ENCODE measurements around the gene FBXL16.
A peak's percentile ranks its signal among the peaks of the same experiment; 100 is the strongest.

The FBXL16 gene

DNA sequence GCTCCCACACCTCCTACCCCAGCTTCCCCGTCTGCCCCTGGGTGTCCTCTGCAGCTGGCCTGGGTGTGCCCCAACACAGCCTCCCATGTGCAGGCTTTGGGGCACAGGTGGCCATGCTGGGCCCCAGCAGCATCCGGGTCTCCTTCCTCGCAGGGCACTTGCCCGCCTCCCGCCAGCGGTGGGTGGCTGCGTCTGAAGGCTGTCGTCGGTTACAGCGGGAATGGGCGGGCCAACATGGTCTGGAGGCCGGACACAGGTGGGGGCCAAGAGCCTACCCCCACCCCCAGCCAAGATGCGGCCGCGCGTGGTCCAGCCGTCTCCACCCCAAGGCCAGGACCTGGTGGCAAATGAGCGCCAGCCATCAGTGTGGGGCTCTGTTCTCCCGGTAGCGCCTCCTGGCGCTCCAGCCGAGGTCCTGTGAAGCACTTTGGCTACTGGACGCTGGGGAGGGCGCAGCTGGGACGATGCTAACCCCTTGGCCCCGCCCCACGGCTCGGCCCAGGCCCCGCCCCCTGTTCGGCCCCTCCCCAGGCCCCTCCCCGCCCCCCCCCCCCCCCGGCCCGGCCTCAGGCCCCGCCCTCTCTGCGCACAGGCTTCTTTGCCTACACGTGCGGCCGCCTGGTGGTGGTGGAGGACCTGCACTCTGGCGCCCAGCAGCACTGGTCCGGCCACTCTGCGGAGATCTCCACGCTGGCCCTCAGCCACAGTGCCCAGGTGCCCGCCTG is 45.0 kb downstream of the FBXL16 start:
- peak; percentile 52 for DNase-seq (ENCODE audit: low read depth)

DNA sequence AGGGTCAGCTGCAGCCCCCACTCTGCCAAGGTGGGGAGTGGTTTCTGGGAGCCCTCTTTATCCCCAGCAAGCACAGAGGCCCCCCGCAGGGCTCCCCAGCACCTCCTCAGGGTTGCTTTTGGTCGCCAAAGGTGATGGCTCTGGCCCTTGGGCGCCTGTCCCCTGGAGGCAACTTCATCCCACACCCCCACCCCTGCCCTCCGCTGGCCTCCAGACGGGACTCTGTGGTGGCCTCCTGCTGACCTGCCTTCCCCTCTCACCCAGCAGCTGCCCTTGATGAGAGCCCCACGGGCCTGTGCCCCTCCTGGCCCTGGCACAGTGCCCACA is 45.5 kb downstream of the FBXL16 start:
- DNase-seq (ENCODE audit: low read depth), result no peak

DNA sequence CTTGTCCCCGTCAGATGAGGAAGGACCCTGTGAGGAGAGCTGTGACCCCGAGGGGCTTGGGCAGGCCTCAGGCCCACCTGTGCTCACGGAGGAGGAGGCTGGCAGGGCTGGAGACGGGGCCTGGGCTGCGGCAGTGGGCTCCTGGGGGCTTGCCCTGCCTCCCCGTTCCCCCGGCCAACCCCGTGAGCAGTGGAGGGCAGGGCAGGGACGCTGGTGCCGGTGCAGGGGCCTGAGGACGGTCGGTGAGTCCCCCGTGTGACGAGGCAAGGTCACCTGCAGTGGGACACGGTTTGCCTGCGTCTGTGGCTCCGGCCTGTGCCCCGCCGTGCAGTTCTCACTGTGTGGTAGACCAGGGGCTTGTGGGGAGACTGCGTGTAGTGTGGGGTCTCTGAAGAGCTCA is 46.0 kb downstream of the FBXL16 start:
- DNase-seq (ENCODE audit: low read depth), result no peak

DNA sequence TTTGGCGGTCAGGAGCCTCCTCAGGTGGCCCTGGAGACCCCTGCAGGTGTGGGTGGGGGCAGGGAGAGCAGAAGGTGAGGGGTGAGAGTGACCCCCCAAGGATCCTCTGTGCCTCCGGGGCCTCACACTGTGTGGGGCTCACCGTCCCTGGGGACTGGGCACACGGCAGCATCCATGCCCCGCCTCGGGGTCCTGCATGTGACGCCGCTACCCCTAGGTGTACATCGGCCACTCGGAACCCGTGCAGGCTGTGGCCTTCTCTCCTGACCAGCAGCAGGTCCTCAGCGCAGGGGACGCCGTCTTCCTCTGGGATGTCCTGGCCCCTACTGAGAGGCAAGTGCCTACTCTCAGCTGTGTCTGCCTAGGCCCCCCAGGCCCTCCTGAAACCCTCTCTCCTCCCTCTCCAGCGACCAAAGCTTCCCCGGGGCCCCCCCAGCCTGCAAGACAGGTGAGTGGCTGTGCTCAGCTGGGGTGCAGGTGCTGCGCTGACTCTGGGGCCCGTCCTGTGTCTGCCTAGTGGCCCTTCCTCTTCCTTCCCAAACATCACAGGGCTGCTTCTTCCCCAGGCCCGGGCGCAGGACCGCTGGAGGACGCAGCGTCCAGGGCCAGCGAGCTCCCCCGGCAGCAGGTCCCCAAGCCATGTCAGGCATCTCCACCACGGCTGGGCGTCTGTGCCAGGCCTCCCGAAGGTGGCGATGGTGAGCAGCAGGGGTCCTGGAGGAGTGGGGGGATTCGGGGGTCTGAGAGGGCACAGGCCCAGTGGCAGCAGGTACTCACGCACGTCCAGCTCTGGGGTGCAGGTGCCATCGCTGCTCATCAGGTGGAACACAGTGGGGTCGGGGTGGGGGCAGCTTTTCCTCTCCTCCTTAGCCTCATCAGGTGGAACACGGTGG is 46.7 kb downstream of the FBXL16 start:
- no peak for DNase-seq (ENCODE audit: low read depth)

DNA sequence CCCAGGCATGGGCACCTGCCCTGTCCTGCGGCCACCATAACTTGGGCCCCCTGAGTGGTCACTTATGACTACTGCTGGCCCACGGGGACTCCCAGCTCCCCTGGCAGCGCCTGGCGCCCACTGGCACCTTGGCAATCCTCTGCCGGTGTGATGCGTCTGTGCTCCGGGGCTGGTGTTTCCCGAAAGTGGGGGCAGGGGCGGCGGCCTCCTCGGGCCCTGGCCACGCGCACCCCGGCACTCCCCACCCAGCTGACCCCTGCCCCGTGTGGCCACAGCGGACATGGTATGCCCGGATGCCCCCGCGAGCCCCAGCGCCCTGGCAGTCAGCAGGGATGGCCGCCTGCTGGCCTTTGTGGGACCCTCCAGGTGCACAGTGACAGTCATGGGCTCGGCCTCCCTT is 48.1 kb downstream of the FBXL16 start:
- no peak for DNase-seq (ENCODE audit: low read depth)

DNA sequence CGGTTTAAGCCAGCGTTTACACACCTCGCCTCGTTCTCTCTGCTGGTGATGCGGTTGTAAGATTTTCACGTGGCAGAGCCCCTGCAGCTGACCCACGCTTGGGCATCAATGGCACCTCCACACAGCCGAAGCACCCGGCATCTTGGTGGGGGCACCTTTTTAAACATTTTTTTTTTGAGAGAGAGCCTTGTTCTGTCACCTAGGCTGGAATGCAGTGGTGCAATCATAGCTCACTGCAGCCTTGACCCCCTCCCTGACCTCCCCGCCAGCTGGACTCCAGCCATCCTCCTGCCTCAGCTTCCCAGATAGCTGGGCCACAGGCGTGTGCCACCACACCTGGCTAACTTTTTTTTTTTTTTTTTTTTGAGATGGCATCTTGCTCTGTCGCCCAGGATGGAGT is 51.6 kb downstream of the FBXL16 start:
- no peak for DNase-seq (ENCODE audit: low read depth)

DNA sequence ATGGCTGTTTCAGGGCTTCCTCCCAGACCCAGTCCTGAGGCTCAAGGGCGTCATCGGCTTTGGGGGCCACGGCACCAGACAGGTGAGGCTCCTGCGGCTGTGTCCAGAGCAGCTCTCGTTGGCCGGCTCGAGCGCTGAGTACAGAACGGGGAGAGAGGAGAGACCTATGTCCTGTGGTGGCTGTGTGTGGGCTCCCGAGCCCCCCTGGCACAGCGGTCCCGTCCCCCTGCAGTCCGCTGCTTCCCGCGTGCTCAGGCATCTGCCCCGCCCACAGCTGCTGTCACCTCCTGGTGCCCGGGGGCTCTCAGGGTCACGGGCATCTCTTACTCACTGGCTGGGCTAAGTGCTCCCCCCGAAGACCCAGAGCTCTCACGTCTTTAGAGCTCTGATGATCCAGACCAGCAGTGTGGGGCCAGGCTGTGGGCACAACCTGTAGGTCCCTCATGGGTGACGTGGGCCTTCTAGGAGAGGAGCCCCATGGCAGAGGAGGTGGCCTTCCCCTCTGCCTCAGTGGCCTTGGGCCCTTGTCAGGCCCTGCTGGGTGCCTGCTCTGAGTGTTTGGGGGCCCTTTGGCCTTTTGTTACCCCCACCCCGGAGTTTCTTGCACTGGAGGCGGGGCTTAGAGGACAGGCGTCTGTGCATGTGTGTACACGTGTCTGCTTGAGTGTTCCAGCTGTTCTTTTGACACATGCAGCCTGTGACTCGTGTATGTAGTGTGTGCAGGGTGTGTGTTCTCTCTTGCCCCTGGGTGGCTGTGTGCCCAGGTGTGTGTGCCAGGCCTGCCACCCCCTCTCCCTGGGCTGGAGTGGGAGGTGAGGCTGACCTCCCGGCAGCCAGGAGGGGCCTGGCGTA is 52.9 kb downstream of the FBXL16 start:
- DNase-seq (ENCODE audit: low read depth), result no peak

DNA sequence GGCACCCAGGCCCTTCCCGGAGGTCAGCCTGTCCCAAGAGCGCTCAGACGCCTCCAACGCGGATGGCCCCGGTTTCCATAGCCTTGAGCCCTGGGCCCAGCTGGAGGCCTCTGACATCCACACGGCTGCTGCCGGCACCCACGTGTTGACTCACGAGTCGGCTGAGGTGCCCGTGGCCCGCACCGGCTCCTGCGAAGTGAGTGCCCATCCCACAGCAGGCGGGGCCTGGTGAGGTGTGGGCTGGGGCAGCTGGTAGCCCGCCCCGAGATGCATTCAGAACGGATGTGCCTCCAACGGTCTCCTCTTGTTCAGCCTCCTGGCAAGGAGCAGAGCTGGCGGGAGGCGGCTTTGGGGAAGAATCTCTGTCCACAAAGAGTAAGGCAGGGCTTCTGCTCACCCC is 53.8 kb downstream of the FBXL16 start:
- no peak for DNase-seq (ENCODE audit: low read depth)

DNA sequence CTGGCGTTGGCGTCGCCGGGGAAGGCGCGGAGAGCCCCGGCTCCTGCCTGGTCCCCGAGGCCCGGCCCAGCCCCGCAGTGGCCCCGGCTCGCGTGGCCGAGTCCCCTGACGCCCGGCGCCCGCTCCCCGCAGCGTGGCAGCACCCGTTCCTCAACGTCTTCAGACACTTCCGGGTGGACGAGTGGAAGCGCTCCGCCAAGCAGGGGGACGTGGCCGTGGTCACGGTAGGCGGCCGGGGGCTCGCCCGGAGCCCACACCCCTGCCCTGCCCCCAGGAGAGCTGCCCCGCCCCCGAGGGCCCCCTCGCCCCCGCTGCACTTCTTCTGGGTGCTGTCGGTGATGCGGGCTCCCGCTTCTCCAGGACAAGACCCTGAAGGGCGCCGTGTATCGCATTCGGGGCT is 56.0 kb downstream of the FBXL16 start:
- DNase-seq (ENCODE audit: low read depth), result no peak

DNA sequence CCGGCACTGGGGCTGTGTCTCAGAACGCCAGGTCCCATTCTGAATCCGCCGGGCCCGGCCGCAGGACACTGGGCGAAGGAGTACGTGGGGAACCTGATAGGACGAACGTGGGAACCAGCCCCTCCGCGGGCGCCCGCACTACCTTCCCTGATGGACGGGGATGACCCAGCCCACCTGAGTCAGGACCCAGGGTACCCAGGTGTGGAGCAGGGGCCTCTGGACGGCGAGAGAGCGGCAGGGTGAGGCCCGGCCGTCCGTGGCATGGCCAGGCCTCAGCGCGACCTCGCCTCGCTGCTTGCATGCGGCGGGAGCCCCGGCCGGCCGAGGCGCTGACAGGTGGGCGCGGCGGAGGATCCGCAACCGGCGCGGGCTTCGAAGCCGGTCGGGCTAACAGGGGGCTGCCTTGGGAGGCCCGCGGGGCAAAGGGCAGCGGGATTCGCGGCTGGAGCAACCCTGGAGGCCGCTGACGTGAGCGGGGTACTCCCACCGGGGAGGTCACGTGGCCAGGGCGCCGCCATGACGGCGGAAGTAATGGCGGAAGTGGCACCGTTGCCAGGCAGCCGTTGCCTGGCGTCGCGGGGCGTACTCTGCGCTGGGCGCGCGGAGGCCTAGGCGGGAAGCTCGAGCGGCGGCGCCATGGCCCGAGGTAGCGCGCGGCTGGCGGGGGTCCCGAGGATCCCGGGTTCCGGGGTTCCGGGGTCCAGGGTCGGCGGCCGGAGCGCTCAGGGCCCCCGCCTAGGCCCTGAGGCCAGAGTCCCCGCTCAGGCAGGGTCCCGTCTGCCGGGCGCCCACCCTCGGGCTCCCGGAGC is 56.6 kb downstream of the FBXL16 start, which contains the start of gene WDR90:
Gene WDR90, plus strand, starts transcription at position 585 of the 809 bp plus-strand sequence. Its CDS starts 52 bp downstream, at position 637.
- DNase-seq (ENCODE audit: low read depth), result peak; percentile 91

DNA sequence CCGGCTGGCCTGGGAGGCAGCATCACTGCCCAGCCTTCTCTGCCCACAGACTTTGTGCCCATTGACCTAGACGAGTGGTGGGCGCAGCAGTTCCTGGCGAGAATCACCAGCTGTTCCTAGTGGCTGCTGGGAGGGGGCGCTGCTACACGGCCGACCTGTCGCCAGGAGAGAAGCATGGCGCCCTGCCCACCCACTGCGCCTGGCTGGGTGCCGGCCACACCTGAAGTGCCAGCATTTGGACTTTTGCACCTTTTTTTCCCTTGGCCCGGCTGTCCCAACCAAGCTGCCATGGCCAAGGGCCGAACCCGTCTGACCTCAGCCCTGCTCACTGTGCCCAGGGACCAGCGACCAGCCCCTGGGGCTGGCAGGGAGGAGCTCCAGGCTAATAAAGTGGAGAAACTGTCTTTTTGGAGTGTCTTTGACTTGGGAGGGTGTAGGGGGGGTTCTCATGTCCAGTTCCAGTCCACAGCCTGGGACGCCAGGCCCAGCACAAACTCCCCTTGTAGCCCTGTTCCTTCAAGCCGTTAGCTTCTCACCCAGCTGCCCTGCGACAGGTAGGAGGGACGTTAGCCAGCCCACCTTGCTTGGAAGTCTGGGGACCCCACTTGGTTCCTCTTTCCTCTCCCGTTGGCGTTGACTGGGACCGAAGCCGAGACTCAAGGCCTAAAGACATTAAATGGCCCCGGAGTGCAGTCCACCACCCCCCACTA is 57.4 kb downstream of the FBXL16 start:
- no peak for DNase-seq (ENCODE audit: low read depth)

DNA sequence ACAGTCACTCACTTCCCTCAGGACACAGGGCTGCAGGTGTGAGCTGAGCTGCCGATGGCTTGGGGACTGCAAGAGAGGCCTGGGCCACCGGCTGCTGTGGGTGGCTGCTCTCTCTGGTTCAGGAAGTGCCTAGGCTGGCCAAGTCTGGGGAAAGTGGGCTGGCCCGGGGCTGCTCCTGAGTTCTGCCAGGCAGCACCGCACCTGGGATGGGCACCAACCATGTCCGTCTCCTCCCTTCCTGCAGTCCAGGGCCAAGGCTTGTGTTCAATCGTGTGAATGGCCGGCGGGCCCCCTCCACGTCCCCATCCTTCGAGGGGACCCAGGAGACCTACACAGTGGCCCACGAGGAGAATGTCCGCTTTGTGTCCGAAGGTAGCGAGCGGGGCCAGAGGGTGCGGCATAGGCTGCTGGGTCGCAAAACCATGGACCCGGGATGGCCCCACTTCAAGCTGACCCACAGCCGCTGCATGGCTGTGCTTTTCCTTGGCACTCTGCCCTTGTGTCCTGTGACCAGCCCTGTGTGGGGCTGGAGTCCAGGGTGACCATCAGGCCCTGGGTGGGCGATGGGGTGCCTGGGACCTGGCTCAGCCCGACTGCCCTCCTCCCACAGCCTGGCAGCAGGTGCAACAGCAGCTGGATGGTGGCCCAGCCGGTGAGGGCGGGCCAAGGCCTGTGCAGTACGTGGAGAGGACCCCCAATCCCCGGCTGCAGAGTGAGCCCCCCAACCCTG is 58.3 kb downstream of the FBXL16 start:
- no peak for DNase-seq (ENCODE audit: low read depth)

DNA sequence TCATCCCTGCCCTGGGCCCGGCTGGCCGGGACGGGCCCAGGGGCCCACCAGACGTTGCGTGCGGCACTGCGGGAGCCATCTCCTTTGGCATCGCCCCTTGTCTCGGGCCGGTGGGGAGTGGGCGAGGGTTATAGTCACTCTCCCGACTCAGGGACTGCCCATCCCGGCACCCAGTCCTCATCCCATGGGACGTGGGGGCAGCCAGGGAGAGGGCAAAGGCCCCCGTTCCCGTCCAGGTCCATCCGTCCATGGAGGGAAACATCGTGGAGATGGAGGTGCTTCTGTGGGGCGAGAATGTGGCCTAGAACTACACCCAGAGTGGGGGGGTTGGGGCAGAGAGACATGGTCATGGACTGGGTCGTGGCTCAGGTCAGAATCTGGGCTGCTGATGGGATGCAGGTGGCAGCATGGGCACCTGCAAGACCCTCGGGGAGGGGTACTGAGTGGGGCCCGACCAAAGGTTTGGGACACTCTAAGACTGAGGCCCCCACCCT is 58.9 kb downstream of the FBXL16 start:
- no peak for DNase-seq (ENCODE audit: low read depth)

DNA sequence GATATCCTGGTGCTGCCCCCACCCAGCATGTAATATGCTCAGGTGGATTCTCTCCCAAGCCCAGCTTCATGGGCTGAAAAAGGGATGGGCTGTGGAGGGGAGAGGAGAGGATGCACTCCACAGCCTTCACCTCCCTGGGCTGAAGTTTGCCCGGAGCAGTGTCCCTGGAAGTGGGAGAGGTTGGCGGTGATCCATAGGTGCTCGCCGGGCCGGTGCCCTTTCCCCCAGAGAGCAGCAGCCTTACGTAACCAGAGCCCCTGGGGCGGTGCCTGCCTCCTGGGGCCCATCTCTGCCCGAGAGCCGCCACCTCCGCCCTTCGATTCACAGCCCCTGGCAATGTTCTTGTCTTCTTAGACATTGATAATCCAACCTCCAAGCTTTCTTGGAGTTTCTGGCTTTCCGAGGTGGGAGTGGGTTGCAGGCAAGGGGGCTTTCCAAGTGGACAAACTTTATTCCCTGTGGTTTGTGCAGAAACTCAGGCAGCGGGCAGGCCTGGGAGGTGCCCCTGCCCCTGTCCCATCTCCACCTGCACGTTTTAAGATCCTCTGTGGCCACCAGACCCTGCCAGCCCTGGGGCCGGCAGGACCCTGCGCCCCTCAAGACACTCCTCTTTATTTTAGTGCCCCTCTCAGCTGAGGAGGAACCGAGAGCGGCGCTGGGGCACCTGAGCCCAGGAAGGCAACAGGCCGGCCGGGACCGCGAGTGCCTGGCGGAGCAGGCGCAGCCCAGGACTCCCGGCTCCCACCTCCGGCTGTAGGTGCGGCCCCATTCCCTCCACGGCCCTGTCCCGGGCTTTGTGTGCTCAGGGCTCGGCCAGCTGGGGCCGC is 59.5 kb downstream of the FBXL16 start:
- DNase-seq (ENCODE audit: low read depth), result no peak

DNA sequence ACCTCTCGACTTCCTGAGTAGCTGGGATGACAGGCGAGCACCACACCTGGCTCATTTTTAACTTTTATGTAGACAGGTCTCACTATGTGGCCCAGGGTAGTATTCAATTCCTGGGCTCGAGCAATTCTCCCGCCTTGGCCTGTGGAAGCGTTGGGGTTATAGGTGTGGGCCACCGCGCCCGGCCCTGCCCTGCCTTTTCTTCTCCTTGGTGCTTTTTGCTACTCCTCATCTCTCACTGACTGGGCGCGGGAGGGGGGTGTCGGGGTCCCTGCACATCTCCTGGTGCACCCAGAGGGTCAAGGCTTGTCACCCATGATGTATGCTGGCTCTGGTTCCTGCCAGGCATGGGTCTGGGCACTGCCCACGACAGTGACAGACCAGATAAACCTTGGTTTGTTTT is 61.0 kb downstream of the FBXL16 start:
- DNase-seq (ENCODE audit: low read depth), result no peak

DNA sequence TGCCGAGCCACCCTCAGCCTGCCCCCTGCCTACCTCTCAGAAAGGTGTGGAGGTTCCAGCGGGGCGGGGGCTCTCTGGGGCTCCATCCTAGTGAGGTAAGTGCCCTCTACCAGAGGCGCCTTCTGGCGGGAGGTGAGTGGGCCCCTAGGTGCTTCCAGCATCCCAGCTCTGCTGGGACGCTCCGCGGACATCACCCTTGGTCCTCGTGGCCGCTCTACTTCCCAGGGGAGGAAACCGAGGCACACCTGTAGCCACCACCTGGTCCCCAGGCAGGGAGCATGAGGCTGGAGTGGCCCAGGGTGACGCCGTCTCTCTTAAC is 62.6 kb downstream of the FBXL16 start:
- DNase-seq (ENCODE audit: low read depth), result no peak

Measured in activated T-helper 9 cell treated with anti-CD3 and anti-CD28 coated beads, Interleukin-2, amount 50 U/mL, for 16 hours (primary cell).